GM18508 (cell line): ENCODE measurements around the gene CACNA1B.

ENCODE experiments used
- ATAC-seq: cut with Tn5 transposase; IDR thresholded peaks from one replicate; pipeline ENCODE4 v1.9.1; 2021; ENCODE audit warnings: moderate number of reproducible peaks; ENCODE audit not compliant: insufficient read depth, unreplicated experiment

The CACNA1B gene

DNA sequence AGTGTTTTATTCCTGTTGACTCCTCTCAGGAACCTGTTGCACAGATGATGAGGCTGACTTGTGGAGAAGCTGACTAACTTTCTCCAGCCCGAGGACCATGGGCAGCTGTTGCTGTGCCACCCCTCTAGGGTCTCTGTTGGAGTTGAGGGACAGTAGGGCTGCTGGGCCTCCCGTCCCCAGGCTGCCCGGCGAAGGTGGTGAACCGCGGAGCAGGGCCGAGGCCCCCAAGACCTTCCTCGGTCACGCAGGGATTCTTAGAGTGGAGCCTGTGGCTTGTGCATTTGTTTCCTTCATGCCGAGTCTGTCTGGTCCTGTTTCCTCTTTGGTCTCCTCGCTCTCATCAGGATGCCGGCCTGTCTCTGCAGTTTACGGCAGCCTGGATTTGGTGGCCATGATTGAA, 40.2 kb downstream of the CACNA1B start:
- no peak for ATAC-seq

DNA sequence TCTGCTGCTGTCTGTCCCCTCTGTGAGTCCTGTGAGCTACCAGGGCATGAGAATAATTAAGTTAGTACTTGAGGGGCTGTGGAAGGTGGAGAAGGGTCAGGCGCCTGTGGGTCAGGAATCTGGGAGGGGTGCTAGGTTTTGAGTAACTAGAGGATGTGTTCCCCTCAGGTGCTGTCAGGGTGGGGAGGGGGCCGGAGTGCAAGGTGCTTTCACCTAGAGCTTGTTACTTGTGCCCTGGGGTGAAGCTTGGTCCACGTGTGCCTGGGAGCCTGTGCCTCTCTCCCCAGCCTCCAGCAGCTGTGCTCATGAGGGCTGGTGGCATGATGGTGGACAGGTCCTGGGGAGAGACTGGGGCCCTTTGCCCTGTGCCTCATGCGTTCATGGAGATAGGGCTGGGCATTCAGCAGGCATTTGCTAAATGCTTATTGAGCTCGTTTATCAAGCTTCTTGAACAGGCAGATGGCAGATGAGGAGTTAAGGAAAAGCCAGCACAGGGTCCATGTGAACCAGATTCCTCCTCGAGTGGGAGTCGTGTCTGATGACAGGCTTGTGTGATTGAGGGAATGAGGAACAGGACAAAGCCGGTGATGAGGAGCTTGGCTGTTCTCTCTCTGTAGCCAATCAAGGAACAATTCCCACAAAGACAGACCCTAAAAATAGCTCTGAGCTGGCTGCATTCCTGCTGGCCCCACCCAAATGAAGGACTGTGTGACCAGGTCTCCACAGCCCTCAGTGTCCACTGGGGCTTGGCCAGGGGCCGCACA, 40.9 kb downstream of the CACNA1B start:
- ATAC-seq: no peak

DNA sequence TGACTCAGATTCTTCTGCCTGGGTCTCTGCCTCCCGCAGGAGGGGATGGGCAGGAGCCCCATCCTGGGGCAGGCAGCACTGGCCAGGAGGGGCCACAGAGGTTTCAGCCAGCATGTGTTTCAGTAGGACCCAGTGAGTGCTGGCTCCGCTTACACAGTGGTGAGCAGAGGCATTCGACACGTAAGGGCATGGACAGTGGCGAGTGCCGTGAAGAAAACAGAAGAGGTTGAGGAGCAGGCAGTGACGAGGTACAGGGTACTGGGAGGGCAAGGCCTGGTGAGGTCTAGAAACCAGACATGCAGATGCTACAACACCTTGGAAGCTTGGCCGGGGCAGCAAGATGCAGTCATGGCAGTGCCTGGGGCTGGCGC, 41.5 kb downstream of the CACNA1B start:
- ATAC-seq: no peak

DNA sequence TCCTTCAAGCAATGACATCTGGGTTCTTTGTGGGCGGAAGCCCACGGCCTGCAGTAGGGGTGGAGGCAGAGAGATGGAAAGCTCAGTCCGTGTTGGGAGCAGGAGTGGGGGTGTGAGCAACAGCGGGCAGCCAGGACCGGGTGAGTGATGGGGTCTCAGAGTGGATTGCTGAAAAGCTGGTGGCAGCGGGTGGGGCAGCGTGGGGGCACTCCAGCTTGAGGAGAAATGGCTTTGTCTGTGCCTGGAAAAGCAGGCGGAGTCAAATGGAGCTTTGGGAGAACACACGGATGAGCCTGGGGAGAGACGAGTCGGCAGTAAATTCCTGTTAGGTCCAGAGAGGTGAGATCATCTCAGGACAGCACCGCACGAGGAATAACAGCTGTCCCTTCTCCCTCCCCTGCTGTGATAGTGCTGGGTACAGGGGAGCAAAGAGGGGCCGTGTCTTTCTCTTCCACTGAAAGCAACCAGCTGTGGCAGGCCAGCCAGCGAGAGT, 42.1 kb downstream of the CACNA1B start:
- no peak for ATAC-seq

DNA sequence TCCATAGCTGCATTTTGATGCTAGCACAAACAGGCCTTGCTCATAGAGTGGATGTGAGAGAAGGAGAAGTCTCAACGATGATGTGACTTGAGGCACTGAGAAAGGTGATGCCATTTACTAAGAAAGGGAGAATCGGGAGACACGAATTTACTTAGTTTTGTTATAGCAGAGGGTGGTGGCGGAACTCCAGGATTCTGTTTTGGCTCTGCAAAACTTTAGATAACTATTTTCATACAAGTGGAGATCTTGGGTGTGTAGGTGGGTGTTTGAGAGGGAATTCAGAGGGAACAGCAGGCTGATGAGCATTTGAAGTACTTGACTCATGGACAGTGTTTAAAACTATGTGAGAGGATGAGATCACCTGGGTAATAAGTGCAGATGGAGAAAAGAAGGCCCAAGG, 43.2 kb downstream of the CACNA1B start:
- no peak for ATAC-seq

DNA sequence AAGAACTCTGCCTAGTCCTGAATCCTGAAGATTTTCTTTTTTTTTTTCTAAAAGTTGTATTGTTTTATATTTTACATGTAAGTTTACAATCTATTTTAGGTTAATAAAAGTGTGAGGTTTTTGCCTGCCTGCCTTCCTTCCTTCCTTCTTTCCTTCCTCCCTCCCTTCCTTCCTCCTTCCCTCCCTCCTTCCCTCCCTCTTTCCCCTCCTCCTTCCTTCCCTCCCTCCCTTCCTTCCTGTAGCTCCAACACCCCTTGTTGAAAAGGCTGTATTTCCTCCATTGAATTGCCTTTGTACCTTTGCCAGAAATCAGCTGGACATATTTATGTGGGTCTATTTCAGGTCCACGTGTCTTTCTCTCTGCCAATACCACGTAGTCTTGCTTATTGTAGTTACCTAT, 46.6 kb downstream of the CACNA1B start:
- no peak for ATAC-seq

DNA sequence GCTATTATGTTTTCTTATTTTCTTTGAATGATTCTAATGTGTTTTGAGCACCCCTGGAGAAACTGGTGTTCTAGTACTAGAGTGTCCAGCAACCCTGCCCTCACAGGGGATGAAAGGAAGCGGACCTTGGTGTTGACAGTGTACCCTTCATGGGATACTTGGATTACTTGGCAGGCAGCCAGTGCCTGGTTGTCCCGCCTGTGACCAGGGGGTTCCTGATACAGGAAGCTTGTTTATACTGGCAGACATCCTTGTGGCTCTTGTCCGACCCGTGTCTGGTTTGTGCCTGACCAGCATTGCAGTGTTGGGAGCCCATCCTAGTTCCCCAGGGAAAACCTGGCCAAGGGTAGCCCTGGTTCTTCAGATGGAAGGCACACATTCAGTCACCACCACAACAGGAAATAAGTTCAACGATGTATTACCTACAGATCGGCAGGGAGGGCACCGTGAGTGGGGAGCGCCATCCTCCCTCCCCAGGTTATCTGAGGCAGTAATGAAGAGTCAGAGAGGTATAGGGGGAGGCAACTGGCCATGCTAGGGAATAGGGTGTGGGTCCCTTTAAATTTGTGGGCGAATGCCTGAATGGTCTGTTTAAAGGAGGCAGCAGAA, 47.3 kb downstream of the CACNA1B start:
- ATAC-seq: no peak

DNA sequence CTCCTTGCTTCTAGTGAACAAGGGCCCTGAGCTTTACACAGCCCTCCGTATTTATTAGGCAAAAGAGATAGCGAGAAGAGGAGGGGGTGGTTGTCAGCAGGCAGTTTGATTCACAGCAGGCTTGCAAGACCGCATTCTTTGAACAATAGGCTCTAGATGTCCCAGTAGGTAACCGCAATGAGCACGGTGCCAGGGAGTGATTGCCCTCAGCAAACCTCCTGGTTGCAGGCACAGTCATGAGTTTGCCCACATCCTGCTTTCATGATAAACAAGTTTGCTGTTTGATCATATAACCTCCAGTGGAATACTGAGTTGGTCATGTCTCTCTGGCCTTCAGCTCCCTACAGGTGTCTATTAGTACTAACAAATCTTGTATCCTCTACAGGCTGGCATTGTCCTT, 66.1 kb downstream of the CACNA1B start:
- ATAC-seq: no peak

DNA sequence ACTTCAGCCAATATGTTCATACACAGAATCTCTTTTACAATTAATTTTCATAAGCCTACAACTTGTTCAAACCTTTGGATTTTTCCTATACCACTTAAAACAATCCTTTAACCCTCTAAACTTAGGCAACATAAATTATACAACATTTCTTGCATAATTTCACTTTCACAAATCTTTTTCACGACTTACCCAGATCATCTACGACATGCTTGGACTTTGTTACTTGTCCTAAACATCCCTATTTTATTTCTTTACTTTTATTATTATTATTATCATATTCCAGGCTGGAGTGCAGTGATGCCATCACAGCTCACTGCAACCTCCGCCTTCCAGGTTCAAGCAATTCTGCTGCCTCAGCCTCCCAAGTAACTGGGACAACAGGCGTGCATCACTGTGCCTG, 68.0 kb downstream of the CACNA1B start:
- no peak for ATAC-seq

DNA sequence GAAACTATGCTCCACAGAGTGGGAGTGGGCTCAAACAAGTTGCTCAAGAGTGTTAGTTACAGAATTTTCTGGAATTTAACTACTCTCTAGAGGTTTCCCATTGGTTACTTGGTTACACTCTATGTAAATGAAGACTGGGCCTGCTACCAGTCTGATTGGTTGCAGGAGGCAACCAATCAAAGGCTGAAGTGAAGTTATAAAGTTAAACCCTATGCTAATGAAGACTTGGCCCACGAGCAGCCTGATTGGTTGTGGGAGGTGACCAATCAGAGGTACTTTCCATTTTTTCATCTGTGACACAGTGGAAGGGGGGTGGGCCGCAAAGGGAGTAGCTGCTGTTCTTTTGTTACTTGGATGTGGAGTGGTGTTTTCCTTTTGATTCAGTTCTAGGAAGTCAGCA, 69.4 kb downstream of the CACNA1B start:
- ATAC-seq: no peak

DNA sequence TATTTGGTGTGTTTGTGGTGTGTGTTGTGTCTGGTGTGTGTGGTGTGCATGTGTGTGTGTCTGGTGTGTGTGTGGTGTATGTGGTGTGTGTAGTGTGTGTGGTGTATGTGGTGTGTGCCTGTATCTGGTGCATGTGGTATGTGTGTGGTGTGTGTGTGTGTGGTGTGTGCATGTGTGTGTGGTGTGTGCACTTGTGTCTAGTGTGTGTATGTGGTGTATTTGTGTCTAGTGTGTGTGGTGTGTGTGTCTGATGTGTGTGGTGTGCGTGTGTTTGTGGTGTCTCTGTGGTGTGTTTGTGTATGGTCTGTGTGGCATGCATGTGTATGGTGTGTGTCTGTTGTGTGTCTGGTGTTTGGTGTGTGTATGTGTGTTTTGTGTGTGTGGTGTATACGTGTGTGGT, 71.1 kb downstream of the CACNA1B start:
- no peak for ATAC-seq

DNA sequence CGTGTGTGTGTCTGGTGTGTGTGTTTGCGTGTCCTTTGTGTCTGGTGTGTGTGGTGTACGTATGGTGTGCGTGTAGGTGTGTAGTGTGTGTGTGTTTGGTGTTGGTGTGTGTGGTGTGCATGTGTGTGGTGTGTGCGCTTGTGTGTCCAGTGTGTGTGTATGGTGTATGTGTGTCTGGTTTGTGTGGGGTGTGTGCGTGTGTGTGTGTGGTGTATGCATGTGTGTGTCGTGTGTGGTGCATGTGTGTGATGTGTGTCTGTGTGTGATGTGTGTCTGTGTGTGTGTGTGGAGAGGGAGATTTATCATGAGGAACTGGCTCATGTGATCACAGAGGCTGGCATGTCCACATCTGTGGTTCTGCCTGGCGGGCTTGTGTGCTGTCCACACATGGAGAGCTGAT, 71.7 kb downstream of the CACNA1B start:
- ATAC-seq: no peak

DNA sequence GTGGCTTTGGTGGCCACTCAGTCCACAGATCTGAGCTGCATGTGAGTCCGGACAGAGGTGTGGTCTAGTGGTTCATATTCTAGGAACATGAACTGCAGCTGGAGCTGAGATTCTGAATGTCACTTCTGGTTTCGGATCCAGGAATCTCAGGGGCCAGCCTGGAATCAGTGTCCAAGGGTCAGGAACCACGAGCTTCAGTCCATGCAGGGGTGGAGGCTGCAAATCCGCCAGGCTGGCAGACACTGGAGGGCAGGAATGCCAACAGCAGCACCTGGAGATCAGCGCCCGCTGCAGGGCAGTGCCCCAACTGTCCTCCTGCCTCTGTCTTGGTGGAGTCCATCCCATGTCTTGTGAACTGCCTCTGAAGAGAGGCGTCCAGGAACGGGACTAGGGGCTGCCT, 73.5 kb downstream of the CACNA1B start:
- ATAC-seq: no peak

DNA sequence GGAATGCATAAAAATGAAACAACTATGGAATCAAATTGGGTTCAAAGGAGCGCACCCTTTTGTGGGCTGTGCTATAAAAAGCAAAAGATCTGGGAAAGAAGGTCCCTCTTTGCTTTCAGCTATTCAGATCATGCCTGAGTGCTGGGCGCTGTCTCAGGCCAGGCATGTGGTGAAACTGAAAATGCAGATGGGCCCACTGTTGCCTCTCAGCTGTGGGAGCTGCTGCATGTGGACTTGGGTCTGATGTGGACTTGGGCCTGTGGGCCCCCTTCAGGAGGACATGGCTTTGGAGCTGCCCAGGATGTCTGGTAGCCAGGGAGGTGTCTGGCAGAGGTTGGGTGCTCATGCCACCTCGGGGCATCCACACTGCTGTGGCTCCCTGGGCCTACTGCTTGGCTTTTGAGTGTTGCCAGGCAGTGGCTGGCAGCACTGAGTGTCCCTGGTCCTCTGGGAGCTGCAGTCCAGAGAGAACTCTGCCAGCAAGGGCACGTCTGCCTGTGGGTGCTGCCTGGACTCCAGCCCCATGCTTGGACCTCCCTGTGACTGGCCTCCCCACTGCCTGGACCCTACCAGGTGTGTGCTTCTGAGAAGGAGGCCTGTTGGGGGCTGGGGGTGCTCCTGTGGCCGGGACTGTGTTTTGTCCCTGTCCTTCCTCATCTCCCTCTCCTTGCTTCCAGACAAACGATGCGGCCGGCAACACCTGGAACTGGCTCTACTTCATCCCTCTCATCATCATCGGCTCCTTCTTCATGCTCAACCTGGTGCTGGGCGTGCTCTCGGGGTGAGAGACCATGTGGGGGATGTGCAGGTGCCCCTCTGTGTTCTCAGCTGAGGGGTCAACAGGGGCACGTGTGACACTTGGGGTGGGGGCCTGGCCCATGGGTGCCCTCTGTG, 74.3 kb downstream of the CACNA1B start:
- ATAC-seq: no peak

DNA sequence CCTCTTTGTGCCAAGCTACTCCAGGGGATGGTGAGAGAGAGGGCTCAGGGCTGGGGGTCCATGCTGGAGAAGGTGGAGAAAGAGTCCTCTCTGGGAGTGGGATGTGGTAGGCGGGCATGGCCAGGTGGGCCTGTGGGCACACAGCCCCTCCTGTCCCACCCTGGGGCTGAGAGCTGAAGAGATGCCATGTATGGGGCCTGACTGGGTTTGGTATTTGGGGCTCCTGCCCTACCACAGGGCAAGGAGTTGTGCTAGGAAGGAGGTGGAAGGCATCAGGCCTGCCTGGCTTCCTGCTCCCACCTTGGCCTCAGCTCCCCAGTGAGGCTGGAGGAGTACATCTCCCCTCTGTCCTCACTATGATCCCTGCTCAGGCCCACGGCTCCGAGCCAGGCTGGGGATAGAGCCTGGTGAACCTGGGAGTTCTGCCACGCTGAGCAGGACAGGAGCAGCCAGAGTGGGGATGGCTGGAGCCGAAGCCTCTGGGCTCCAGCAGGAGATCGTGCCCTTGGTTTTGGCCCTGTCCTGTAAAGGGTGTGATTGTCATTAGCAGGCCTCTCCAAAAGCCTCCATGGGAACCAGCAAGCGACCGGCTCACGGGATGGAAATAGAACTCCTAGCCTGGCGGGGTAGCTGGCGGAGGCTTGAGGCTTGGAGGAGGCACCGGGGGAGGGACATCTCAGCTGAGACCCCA, 75.5 kb downstream of the CACNA1B start:
- ATAC-seq: no peak

DNA sequence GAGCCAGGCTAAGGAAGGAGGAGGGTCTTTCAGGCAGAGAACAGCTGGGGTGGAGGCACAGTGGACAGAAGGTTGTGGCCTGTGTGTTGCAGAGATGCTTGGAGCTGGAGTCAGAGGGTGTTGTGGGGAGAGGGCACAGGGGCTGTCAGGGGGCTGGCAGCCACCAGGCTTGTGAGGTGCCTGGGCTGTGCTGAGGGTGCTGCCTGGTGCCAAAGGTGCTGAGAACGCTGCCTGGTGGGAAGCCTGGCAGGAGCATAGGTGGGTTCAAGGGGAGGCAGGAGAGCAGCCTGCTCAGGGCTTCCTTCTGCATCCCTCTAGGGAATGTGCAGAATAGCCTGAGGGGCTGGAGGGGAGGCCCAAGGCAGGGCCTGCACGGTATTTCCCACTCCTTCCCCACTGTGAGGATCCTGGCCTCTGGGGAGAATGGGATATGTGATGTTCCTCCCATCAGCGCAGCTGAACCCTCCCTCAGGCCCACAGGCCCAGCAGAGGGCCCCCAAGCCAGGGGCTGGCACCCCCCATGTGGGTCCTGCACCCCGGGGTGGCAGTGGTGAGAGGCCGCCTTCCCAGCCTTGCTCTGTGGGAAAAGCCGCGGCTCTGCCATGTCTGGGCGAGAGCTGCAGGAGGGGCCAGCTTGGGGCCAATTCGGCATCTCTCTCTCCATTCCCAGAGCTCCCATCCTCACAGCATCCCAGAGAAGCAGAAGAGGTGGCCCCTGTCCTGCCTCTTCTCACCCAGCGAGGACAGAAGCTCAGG, 76.3 kb downstream of the CACNA1B start:
- ATAC-seq: no peak

DNA sequence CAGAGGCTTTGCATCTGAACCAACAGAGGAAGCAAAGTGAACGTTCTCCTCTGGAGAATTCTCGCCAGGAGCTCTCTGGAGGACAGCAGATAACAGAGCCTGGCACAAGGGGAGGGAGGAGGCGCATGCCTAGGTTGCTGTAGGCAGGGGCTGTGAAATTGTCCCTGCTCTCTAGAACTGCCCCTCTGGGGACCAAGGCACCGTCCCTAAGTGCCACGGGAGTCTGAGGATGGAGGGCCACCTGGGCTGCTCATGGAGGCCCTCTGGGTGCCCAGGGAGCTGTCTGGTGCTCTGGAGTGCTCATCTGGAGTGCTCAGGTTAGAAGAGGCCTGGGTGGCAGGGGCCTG, 77.6 kb downstream of the CACNA1B start:
- no peak for ATAC-seq

DNA sequence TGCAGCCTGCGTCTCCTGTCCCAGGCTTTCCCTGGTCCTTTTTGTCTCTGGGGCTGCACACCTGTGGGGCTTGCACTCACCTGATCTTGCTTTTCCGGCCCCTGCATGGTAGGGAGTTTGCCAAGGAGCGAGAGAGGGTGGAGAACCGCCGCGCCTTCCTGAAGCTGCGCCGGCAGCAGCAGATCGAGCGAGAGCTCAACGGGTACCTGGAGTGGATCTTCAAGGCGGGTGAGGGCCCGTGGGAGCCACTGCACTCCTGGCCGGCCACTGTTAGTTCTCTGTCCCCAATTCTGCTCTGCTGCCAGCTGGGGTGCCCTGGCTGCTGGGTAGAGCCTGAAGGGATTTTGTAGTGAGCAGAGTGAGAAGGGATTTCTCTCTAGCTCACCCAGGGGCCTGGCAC, 78.0 kb downstream of the CACNA1B start:
- ATAC-seq: no peak

DNA sequence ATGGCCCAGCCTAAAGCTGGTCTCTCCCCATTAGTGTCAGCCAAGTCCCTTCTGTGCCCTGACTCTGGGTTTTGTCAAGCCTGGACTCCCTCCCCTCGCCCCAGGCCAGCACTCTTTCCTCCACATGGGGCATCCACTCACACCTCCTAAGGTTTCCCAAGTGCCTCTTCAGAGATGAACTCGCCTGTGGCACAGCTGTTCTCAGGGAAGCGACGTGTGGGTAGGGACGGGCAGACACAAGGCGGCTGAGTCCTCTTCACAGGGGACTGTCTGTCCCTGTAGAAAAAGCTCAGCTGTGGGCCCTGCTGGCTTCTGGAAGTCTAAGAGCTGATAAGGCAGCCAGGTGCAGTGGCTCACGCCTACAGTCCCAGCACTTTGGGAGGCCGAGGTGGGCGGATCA, 78.5 kb downstream of the CACNA1B start:
- ATAC-seq: no peak
